CD4-positive, CD25-positive, alpha-beta regulatory T cell (primary cell): ENCODE measurements around the gene PRM1. TPM values are rescaled to one million over a fixed set of nuclear protein-coding genes. Genes with fewer than 3 reads are reported as not detected.
A peak's percentile ranks its signal among the peaks of the same experiment; 100 is the strongest.

Experiments used
- ATAC-seq, 2 donors: fragments of 150-1000 bp; cut with Tn5 transposase; one replicate each; pipeline ENCODE4 v1.10.0; 2021; ENCODE audit warnings: low read depth in 2 of 2, moderate number of reproducible peaks in 2 of 2, moderate library complexity in 1 of 2
- DNase-seq, 3 donors: peaks; one replicate each; pipeline versions ENCODE4 v3.0.0 to v3.0.0-alpha.2; 2012 to 2022; ENCODE audit warnings: mixed read lengths in 1 of 3
- H3K27ac ChIP-seq: one replicate; pipeline ENCODE4 v1.7.0; 2013; ENCODE audit warnings: mild to moderate bottlenecking, low read length; ENCODE audit not compliant: insufficient read depth, poor library complexity, severe bottlenecking
- H3K27me3 ChIP-seq: one replicate; pipeline ENCODE4 v1.7.0; 2013; ENCODE audit warnings: low read length; ENCODE audit not compliant: control insufficient read depth, insufficient read depth
- H3K36me3 ChIP-seq: one replicate; pipeline ENCODE4 v1.7.0; 2013; ENCODE audit warnings: mild to moderate bottlenecking, low read length, moderate library complexity; ENCODE audit not compliant: control insufficient read depth, insufficient read depth
- H3K4me1 ChIP-seq: 2 replicates; pipeline ENCODE4 v1.7.0; 2013; ENCODE audit warnings: mild to moderate bottlenecking, low read length; ENCODE audit not compliant: insufficient read depth, control insufficient read depth, poor library complexity, severe bottlenecking
- H3K4me3 ChIP-seq: one replicate; pipeline ENCODE4 v1.7.0; 2013; ENCODE audit warnings: low read depth, mild to moderate bottlenecking, low read length, moderate library complexity
- H3K9me3 ChIP-seq, 2 experiments: 1 replicate in 1 of 2; 2 replicates in 1 of 2; pipeline ENCODE4 v1.7.0; 2013; ENCODE audit warnings: low read length in 2 of 2, mild to moderate bottlenecking in 1 of 2, moderate library complexity in 1 of 2; ENCODE audit not compliant: control insufficient read depth in 2 of 2
- H3K27ac Mint-ChIP-seq, 3 donors: one replicate each; pipeline ENCODE4 v1.8.0; 2020 to 2022; ENCODE audit warnings: mild to moderate bottlenecking in 3 of 3, mixed read lengths in 3 of 3, moderate library complexity in 2 of 3
- H3K27me3 Mint-ChIP-seq: one replicate; pipeline ENCODE4 v1.8.0; 2022; ENCODE audit warnings: mild to moderate bottlenecking, mixed read lengths
- H3K36me3 Mint-ChIP-seq: one replicate; pipeline ENCODE4 v1.8.0; 2020; ENCODE audit warnings: mixed read lengths
- H3K4me1 Mint-ChIP-seq, 4 donors: one replicate each; pipeline ENCODE4 v1.8.0; 2020 to 2022; ENCODE audit warnings: mixed read lengths in 4 of 4, mild to moderate bottlenecking in 1 of 4
- H3K4me3 Mint-ChIP-seq, 4 donors: one replicate each; pipeline ENCODE4 v1.8.0; 2020 to 2022; ENCODE audit warnings: mild to moderate bottlenecking in 4 of 4, mixed read lengths in 4 of 4, moderate library complexity in 3 of 4
- H3K9me3 Mint-ChIP-seq, 7 donors: one replicate each; pipeline ENCODE4 v1.8.0; 2020 to 2022; ENCODE audit warnings: mixed read lengths in 7 of 7, mild to moderate bottlenecking in 3 of 7, moderate library complexity in 2 of 7
- polyA plus RNA-seq, 4 donors: library from polyadenylated mRNA; unstranded; fragments of 300-500 nt; fragmentation: Illumina TruSeq; gene quantifications; one replicate each; pipeline ENCODE4 v1.2.3, GENCODE V29; 2021
- total RNA-seq: library from RNA; stranded (reverse); gene quantifications from one replicate; pipeline ENCODE4 v1.2.3, GENCODE V29; 2022

The PRM1 gene
- total RNA-seq (not detected), polyA plus RNA-seq (not detected)

- H3K4me3 ChIP-seq, result no peak within 1 kb of the TSS
- no peaks in the 10 kb centered on the region for H3K4me1 ChIP-seq
- Mint-ChIP-seq H3K4me3 (no peak within 1 kb of the TSS), H3K27ac (no peak within 1 kb of the TSS), H3K36me3 (no peaks in the 10 kb centered on the region), H3K4me1 (peaks cover 0 to 4% (median 2%) of the 10 kb centered on the region in 4 donors), H3K27me3 (peaks cover 25% of the 10 kb centered on the region), H3K9me3 (peaks cover 0 to 1% (median 0%) of the 10 kb centered on the region in 7 donors)
- no peaks in the 10 kb centered on the region for H3K36me3 ChIP-seq
- H3K27ac ChIP-seq, result no peak within 1 kb of the TSS
- no peaks in the 10 kb centered on the region for H3K27me3 ChIP-seq
- no peak for DNase-seq
- no peaks in the 10 kb centered on the region for H3K9me3 ChIP-seq
- ATAC-seq, result no peak
Measured at GRCh38 chr16:11280616-11281522, at the start of gene PRM1. PRM1 (minus strand) TSS chr16:11281330; CDS start chr16:11281238, 92 bp downstream.

GRCh38 chr16:11330526-11331237, 49.6 kb upstream of the PRM1 start:
- H3K27ac ChIP-seq, result no peak overlapping the region
- H3K36me3 ChIP-seq, result no peaks in the 10 kb centered on the region
- H3K9me3 ChIP-seq, result no peaks in the 10 kb centered on the region
- no peaks in the 10 kb centered on the region for H3K27me3 ChIP-seq
- Mint-ChIP-seq H3K4me3 (peak overlapping the region in 1 of 4 donors; percentile 6), H3K27me3 (peaks cover 4% of the 10 kb centered on the region), H3K9me3 (no peaks in the 10 kb centered on the region), H3K36me3 (no peaks in the 10 kb centered on the region), H3K4me1 (peaks cover 11 to 33% (median 25%) of the 10 kb centered on the region in 4 donors), H3K27ac (peak overlapping the region in 1 of 3 donors; percentile 75)
- DNase-seq (no peak), ATAC-seq (no peak)
- no peak overlapping the region for H3K4me3 ChIP-seq
- peaks cover 22% of the 10 kb centered on the region for H3K4me1 ChIP-seq

- Mint-ChIP-seq H3K27me3 (peaks cover 4% of the 10 kb centered on the region), H3K4me3 (peak overlapping the region in 1 of 4 donors; percentile 24), H3K9me3 (peaks cover 0 to 2% (median 0%) of the 10 kb centered on the region in 7 donors), H3K4me1 (peaks cover 11 to 40% (median 27%) of the 10 kb centered on the region in 4 donors), H3K27ac (no peak overlapping the region), H3K36me3 (no peaks in the 10 kb centered on the region)
- Histone ChIP-seq H3K27me3 (no peaks in the 10 kb centered on the region), H3K4me3 (no peak overlapping the region), H3K9me3 (no peaks in the 10 kb centered on the region), H3K4me1 (peaks cover 22% of the 10 kb centered on the region), H3K27ac (no peak overlapping the region), H3K36me3 (no peaks in the 10 kb centered on the region)
- ATAC-seq (no peak), DNase-seq (no peak)
Measured at GRCh38 chr16:11329891-11330290, 48.8 kb upstream of the PRM1 start.

- peaks cover 0 to 2% (median 0%) of the 10 kb centered on the region in 7 donors for H3K9me3 Mint-ChIP-seq
- DNase-seq, result peak in 1 of 3 donors; percentile 76
- no peaks in the 10 kb centered on the region for H3K36me3 Mint-ChIP-seq
- peak overlapping the region; percentile 27 to 75 (median 67) for H3K27ac Mint-ChIP-seq
- H3K27me3 Mint-ChIP-seq, result peaks cover 4% of the 10 kb centered on the region
- no peaks in the 10 kb centered on the region for H3K27me3 ChIP-seq
- H3K27ac ChIP-seq, result no peak overlapping the region
- peak overlapping the region; percentile 65 for H3K4me3 ChIP-seq
- peaks cover 22% of the 10 kb centered on the region for H3K4me1 ChIP-seq
- peak; percentile 54 for ATAC-seq
- no peaks in the 10 kb centered on the region for H3K36me3 ChIP-seq
- H3K4me1 Mint-ChIP-seq, result peaks cover 11 to 44% (median 28%) of the 10 kb centered on the region in 4 donors
- H3K4me3 Mint-ChIP-seq, result peak overlapping the region; percentile 28 to 78 (median 70)
- H3K9me3 ChIP-seq, result no peaks in the 10 kb centered on the region
Measured at GRCh38 chr16:11329071-11329491, 48.0 kb upstream of the PRM1 start.

- Mint-ChIP-seq H3K27ac (peak overlapping the region; percentile 70 to 96 (median 75)), H3K4me3 (peak overlapping the region; percentile 28 to 78 (median 70)), H3K9me3 (peaks cover 0 to 2% (median 0%) of the 10 kb centered on the region in 7 donors), H3K36me3 (no peaks in the 10 kb centered on the region), H3K27me3 (peaks cover 4% of the 10 kb centered on the region), H3K4me1 (peaks cover 11 to 44% (median 28%) of the 10 kb centered on the region in 4 donors)
- H3K27ac ChIP-seq, result peak overlapping the region; percentile 39
- H3K4me1 ChIP-seq, result peaks cover 22% of the 10 kb centered on the region
- H3K9me3 ChIP-seq, result no peaks in the 10 kb centered on the region
- no peaks in the 10 kb centered on the region for H3K36me3 ChIP-seq
- H3K27me3 ChIP-seq, result no peaks in the 10 kb centered on the region
- DNase-seq (peak; percentile 14 to 90 (median 44)), ATAC-seq (peak; percentile 87 to 90)
- peak overlapping the region; percentile 65 for H3K4me3 ChIP-seq
Measured at GRCh38 chr16:11328172-11329070, 47.3 kb upstream of the PRM1 start.

- Histone ChIP-seq H3K4me1 (peaks cover 22% of the 10 kb centered on the region), H3K4me3 (no peak overlapping the region), H3K27ac (no peak overlapping the region), H3K27me3 (no peaks in the 10 kb centered on the region), H3K9me3 (no peaks in the 10 kb centered on the region), H3K36me3 (no peaks in the 10 kb centered on the region)
- ATAC-seq (no peak), DNase-seq (peak in 1 of 3 donors; percentile 45)
- Mint-ChIP-seq H3K4me3 (peak overlapping the region in 3 of 4 donors; percentile 56 to 69 (median 63)), H3K4me1 (peaks cover 11 to 44% (median 28%) of the 10 kb centered on the region in 4 donors), H3K27ac (peak overlapping the region; percentile 70 to 96 (median 75)), H3K9me3 (peaks cover 0 to 2% (median 0%) of the 10 kb centered on the region in 7 donors), H3K36me3 (no peaks in the 10 kb centered on the region), H3K27me3 (peaks cover 4% of the 10 kb centered on the region)
Measured at GRCh38 chr16:11327277-11328171, 46.4 kb upstream of the PRM1 start.
